Loucy (cell line): Measurements from ENCODE around the gene DCAF4L1.

Experiments
- H2AFZ ChIP-seq: fragments of 200-600 bp; sonication (generic); 2 replicates; pipeline ENCODE4 v1.6.0; 2016; ENCODE audit warnings: antibody characterized with exemption, mild to moderate bottlenecking, low read length, moderate library complexity
- H3F3A ChIP-seq: fragments of 200-600 bp; 2 replicates; pipeline ENCODE4 v1.6.0; 2016; ENCODE audit warnings: antibody characterized with exemption, low read depth, mild to moderate bottlenecking
- H3K27me3 ChIP-seq: fragments of 200-600 bp; sonication (generic); 2 replicates; pipeline ENCODE4 v1.6.1; 2014; ENCODE audit warnings: low read length, mild to moderate bottlenecking; ENCODE audit not compliant: insufficient read depth, poor library complexity, severe bottlenecking
- H3K36me3 ChIP-seq: fragments of 200-600 bp; sonication (generic); 2 replicates; pipeline ENCODE4 v1.6.1; 2016; ENCODE audit warnings: low read length; ENCODE audit not compliant: insufficient read depth
- H3K4me1 ChIP-seq: fragments of 200-600 bp; sonication (generic); 2 replicates; pipeline ENCODE4 v1.5.1; 2014; ENCODE audit warnings: low read length, mild to moderate bottlenecking; ENCODE audit not compliant: insufficient read depth, poor library complexity, severe bottlenecking
- H3K4me2 ChIP-seq: fragments of 200-600 bp; sonication (generic); 2 replicates; pipeline ENCODE4 v1.6.0; 2014; ENCODE audit warnings: antibody characterized with exemption, low read length, low read depth, mild to moderate bottlenecking; ENCODE audit not compliant: poor library complexity, severe bottlenecking
- H3K4me3 ChIP-seq: fragments of 200-600 bp; sonication (generic); 2 replicates; pipeline ENCODE4 v1.5.1; 2014; ENCODE audit warnings: low read length, mild to moderate bottlenecking, mixed read lengths; ENCODE audit not compliant: poor library complexity, severe bottlenecking
- H3K79me2 ChIP-seq: fragments of 200-600 bp; sonication (generic); 2 replicates; pipeline ENCODE4 v1.6.1; 2014; ENCODE audit warnings: low read length; ENCODE audit not compliant: insufficient read depth
- H3K9ac ChIP-seq: fragments of 200-600 bp; sonication (generic); 2 replicates; pipeline ENCODE4 v1.6.0; 2014; ENCODE audit warnings: mild to moderate bottlenecking, low read depth, low read length, moderate library complexity; ENCODE audit not compliant: poor library complexity, severe bottlenecking
- H3K9me2 ChIP-seq: fragments of 200-600 bp; sonication (generic); replicated peaks from 2 replicates; pipeline ENCODE4 v1.6.1; 2016; ENCODE audit warnings: low read depth, low read length, mixed read lengths
- H3K9me3 ChIP-seq: fragments of 200-600 bp; sonication (generic); 2 replicates; pipeline ENCODE4 v1.6.1; 2014; ENCODE audit warnings: mild to moderate bottlenecking, antibody characterized with exemption, low read length, low read depth; ENCODE audit not compliant: insufficient read depth
- H4K20me1 ChIP-seq: fragments of 200-600 bp; sonication (generic); 2 replicates; pipeline ENCODE4 v1.6.0; 2014; ENCODE audit warnings: antibody characterized with exemption, low read length, mild to moderate bottlenecking; ENCODE audit not compliant: insufficient read depth, poor library complexity, severe bottlenecking
- CTCF ChIP-seq: fragments of 200-600 bp; sonication (generic); conservative IDR thresholded peaks from 2 replicates; pipeline ENCODE4 v1.5.1; 2014; ENCODE audit warnings: mild to moderate bottlenecking, antibody characterized with exemption, low read length
- EZH2phosphoT487 ChIP-seq: fragments of 200-600 bp; IDR thresholded peaks from 2 replicates; pipeline ENCODE4 v1.6.1; 2018; ENCODE audit warnings: antibody characterized with exemption, mild to moderate bottlenecking, moderate library complexity, borderline replicate concordance

DCAF4L1 gene

GRCh38 chr4:41975341-41975740 is 6.2 kb upstream of the DCAF4L1 start:
- Histone ChIP-seq H3K79me2 (no peaks in the 10 kb centered on the region), H4K20me1 (no peaks in the 10 kb centered on the region), H3K27me3 (no peaks in the 10 kb centered on the region), H3K9ac (no peak overlapping the region), H2AFZ (no peak overlapping the region), H3K4me3 (no peak overlapping the region), H3F3A (no peaks in the 10 kb centered on the region), H3K4me1 (no peaks in the 10 kb centered on the region), H3K9me3 (no peaks in the 10 kb centered on the region), H3K4me2 (no peak overlapping the region), H3K36me3 (no peaks in the 10 kb centered on the region), H3K9me2 (no peaks in the 10 kb centered on the region)
- TF ChIP-seq CTCF, result no peak
- TF ChIP-seq EZH2phosphoT487, result no peak

- Histone ChIP-seq H2AFZ (no peak overlapping the region; the same call in 1 of the 2 replicates), H3K9me3 (no peaks in the 10 kb centered on the region), H3K4me1 (no peaks in the 10 kb centered on the region), H3K4me2 (no peak overlapping the region), H3K36me3 (no peaks in the 10 kb centered on the region), H3F3A (no peaks in the 10 kb centered on the region), H3K27me3 (no peaks in the 10 kb centered on the region), H4K20me1 (no peaks in the 10 kb centered on the region), H3K9ac (no peak overlapping the region), H3K79me2 (no peaks in the 10 kb centered on the region), H3K9me2 (no peaks in the 10 kb centered on the region), H3K4me3 (no peak overlapping the region)
- no peak for TF ChIP-seq EZH2phosphoT487
- TF ChIP-seq CTCF, result no peak
Measured at GRCh38 chr4:41976775-41977516, 4.6 kb upstream of the DCAF4L1 start.

GRCh38 chr4:41977709-41978108 is 3.8 kb upstream of the DCAF4L1 start:
- no peaks in the 10 kb centered on the region for H3K27me3 ChIP-seq
- no peaks in the 10 kb centered on the region for H3K9me3 ChIP-seq
- no peaks in the 10 kb centered on the region for H4K20me1 ChIP-seq
- no peak overlapping the region for H3K4me2 ChIP-seq
- no peaks in the 10 kb centered on the region for H3K4me1 ChIP-seq
- no peaks in the 10 kb centered on the region for H3K36me3 ChIP-seq
- H3K9me2 ChIP-seq, result no peaks in the 10 kb centered on the region
- no peak overlapping the region for H2AFZ ChIP-seq
- no peak overlapping the region for H3K9ac ChIP-seq
- H3K4me3 ChIP-seq, result no peak overlapping the region
- TF ChIP-seq EZH2phosphoT487 (no peak), CTCF (no peak)
- no peaks in the 10 kb centered on the region for H3F3A ChIP-seq
- H3K79me2 ChIP-seq, result no peaks in the 10 kb centered on the region
